Posterior cingulate gyrus (tissue), 11 donors: ENCODE measurements around the gene SIN3A.
"Not testable (repeated sequence)": the region's sequence is repeated elsewhere in the genome, so short reads cannot be mapped to it uniquely, and the experiment has no call there.

ENCODE experiments used
- DNase-seq, 10 donors: peaks; one replicate each; pipeline versions ENCODE4 v3.0.0 to v3.0.0-alpha.2; 2020 to 2021; ENCODE audit warnings: mixed read lengths in 3 of 10
- intact Hi-C: fragments of 100-400 bp; cut with DNase I; formaldehyde crosslinking; loops from one replicate; pipeline ENCODE4 v1.15.1; 2023

Gene SIN3A

GRCh38 chr15:75451202-75451673 lies 252 bp downstream of the SIN3A start:
- no peak for DNase-seq
- intact Hi-C loops = loop anchor here (5.0 kb wide), 2 partner anchors 84 to 176 kb away; partner anchors contain the start of genes MAN2C1 and SNUPN

- intact Hi-C loops = loop anchor here (5.0 kb wide), 2 partner anchors 83 to 177 kb away; partner anchors contain the start of genes MAN2C1 and SNUPN
- peak; percentile 85 to 98 (median 90) for DNase-seq
Measured at GRCh38 chr15:75450307-75451201, 936 bp downstream of the SIN3A start.

- no peak for DNase-seq
- intact Hi-C loops = loop anchor here (5.0 kb wide), 2 partner anchors 82 to 178 kb away; partner anchors contain the start of genes MAN2C1 and SNUPN
Measured at GRCh38 chr15:75449585-75450306, 1.7 kb downstream of the SIN3A start.

- DNase-seq, intact Hi-C loops: not testable (repeated sequence)
Measured at GRCh38 chr15:75448171-75448570, 3.3 kb downstream of the SIN3A start.

- intact Hi-C loops = no loop called here
- no peak for DNase-seq
Measured at GRCh38 chr15:75446151-75446550, 5.3 kb downstream of the SIN3A start.

- DNase-seq, intact Hi-C loops: not testable (repeated sequence)
Measured at GRCh38 chr15:75445324-75445723, 6.2 kb downstream of the SIN3A start.

- intact Hi-C loops = not testable (repeated sequence)
- peak in 1 of 10 donors; percentile 21 for DNase-seq
Measured at GRCh38 chr15:75443972-75444453, 7.5 kb downstream of the SIN3A start.

GRCh38 chr15:75437721-75438120 lies 13.8 kb downstream of the SIN3A start:
- no peak for DNase-seq
- intact Hi-C loops = no loop called here

- DNase-seq = peak in 1 of 10 donors; percentile 28
- intact Hi-C loops = no loop called here
Measured at GRCh38 chr15:75436881-75437280, 14.6 kb downstream of the SIN3A start.

- no peak for DNase-seq
- intact Hi-C loops = no loop called here
Measured at GRCh38 chr15:75431682-75432081, 19.8 kb downstream of the SIN3A start.

GRCh38 chr15:75431270-75431669 lies 20.2 kb downstream of the SIN3A start:
- no peak for DNase-seq
- intact Hi-C loops = no loop called here

GRCh38 chr15:75430259-75430658 lies 21.2 kb downstream of the SIN3A start:
- DNase-seq = no peak
- intact Hi-C loops = no loop called here

GRCh38 chr15:75428152-75428551 lies 23.3 kb downstream of the SIN3A start:
- DNase-seq = no peak
- intact Hi-C loops = no loop called here

GRCh38 chr15:75425966-75426500 lies 25.5 kb downstream of the SIN3A start:
- no peak for DNase-seq
- intact Hi-C loops = no loop called here

- intact Hi-C loops = no loop called here
- no peak for DNase-seq
Measured at GRCh38 chr15:75422554-75422953, 28.9 kb downstream of the SIN3A start.

- DNase-seq = no peak
- intact Hi-C loops = no loop called here
Measured at GRCh38 chr15:75420698-75421097, 30.8 kb downstream of the SIN3A start.

- intact Hi-C loops = no loop called here
Measured at GRCh38 chr15:75416584-75416983, 34.9 kb downstream of the SIN3A start.

GRCh38 chr15:75410196-75410595 lies 41.3 kb downstream of the SIN3A start:
- no peak for DNase-seq
- intact Hi-C loops = no loop called here

More at GRCh38 chr15:75416584-75416983, 34.9 kb downstream of the SIN3A start:
- no peak for DNase-seq

- intact Hi-C loops = no loop called here
- no peak for DNase-seq
Measured at GRCh38 chr15:75407083-75407482, 44.4 kb downstream of the SIN3A start.

- intact Hi-C loops = no loop called here
- DNase-seq = no peak
Measured at GRCh38 chr15:75403892-75404291, 47.6 kb downstream of the SIN3A start.

GRCh38 chr15:75397494-75397893 lies 54.0 kb downstream of the SIN3A start:
- DNase-seq = no peak
- intact Hi-C loops = no loop called here
